Measurements from ENCODE around the gene RNF182.

DNA sequence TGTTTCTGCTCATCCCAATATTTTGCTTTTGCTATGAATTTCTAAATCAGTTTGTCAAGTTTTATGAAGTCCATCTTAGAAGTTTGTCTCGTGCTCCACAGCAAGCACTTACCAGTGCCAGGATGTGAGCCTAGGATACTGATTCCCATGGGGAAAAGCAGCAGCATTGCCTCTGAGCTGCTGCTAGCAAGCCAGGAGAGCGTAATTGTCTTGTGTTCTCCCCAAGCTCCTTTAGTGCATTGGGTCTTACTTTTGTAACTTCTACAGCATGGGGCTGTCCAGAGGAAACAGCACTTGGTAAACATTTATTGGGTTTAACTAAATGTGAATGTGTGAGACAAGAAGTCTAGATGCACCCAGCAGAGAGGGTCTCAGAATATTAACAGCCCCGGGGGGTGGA lies 76.1 kb downstream of the RNF182 start:
- TF ChIP-seq, protein P1, sequence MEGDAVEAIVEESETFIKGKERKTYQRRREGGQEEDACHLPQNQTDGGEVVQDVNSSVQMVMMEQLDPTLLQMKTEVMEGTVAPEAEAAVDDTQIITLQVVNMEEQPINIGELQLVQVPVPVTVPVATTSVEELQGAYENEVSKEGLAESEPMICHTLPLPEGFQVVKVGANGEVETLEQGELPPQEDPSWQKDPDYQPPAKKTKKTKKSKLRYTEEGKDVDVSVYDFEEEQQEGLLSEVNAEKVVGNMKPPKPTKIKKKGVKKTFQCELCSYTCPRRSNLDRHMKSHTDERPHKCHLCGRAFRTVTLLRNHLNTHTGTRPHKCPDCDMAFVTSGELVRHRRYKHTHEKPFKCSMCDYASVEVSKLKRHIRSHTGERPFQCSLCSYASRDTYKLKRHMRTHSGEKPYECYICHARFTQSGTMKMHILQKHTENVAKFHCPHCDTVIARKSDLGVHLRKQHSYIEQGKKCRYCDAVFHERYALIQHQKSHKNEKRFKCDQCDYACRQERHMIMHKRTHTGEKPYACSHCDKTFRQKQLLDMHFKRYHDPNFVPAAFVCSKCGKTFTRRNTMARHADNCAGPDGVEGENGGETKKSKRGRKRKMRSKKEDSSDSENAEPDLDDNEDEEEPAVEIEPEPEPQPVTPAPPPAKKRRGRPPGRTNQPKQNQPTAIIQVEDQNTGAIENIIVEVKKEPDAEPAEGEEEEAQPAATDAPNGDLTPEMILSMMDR (conservative IDR thresholded peaks at IDR 0.05 in 1 of 2, IDR thresholded peaks at IDR 0.05 in 1 of 2; ENCODE audit: low read depth in 1 of 2, low read length in 2 of 2): no peak
- no peak for TF ChIP-seq EZH2 (IDR thresholded peaks at IDR 0.05; ENCODE audit: low read length, missing control alignments)
